CD14-positive monocyte (primary cell): ENCODE data around the gene PARVB. TPM values are rescaled to one million over a fixed set of nuclear protein-coding genes. Genes with fewer than 3 reads are reported as not detected.
A peak's percentile ranks its signal among the peaks of the same experiment; 100 is the strongest.

ENCODE experiments used
- DNase-seq, 3 donors: peaks; one replicate each; pipeline ENCODE4 v3.0.0-alpha.2; 2011 to 2022
- H2AFZ ChIP-seq: 2 replicates; pipeline ENCODE4 v1.6.0; 2012; ENCODE audit warnings: mild to moderate bottlenecking, low read depth, low read length, inconsistent platforms; ENCODE audit not compliant: insufficient read depth, poor library complexity, severe bottlenecking
- H3K27ac ChIP-seq, 2 donors: 1 replicate in 1 of 2; 2 replicates in 1 of 2; pipeline ENCODE4 v1.5.1; 2012 to 2013; ENCODE audit warnings: low read length in 2 of 2, control low read depth in 1 of 2, inconsistent platforms in 1 of 2, low read depth in 1 of 2, mild to moderate bottlenecking in 1 of 2
- H3K27me3 ChIP-seq, 2 donors: one replicate each; pipeline versions ENCODE4 v1.6.0 to v1.6.1; 2011 to 2013; ENCODE audit warnings: low read length in 2 of 2; ENCODE audit not compliant: control insufficient read depth in 2 of 2, insufficient read depth in 2 of 2
- H3K36me3 ChIP-seq, 2 donors: replicated peaks in 1 of 2; 1 replicate in 1 of 2; 2 replicates in 1 of 2; pipeline versions ENCODE4 v1.5.1 to v1.6.1; 2012 to 2013; ENCODE audit warnings: low read length in 2 of 2, control low read depth in 1 of 2, inconsistent platforms in 1 of 2, mild to moderate bottlenecking in 1 of 2; ENCODE audit not compliant: insufficient read depth in 2 of 2, control insufficient read depth in 1 of 2
- H3K4me1 ChIP-seq, 2 donors: 1 replicate in 1 of 2; 2 replicates in 1 of 2; pipeline versions ENCODE4 v1.5.1 to v1.6.1; 2012 to 2013; ENCODE audit warnings: low read length in 2 of 2, control low read depth in 1 of 2, inconsistent platforms in 1 of 2, mild to moderate bottlenecking in 1 of 2, moderate library complexity in 1 of 2; ENCODE audit not compliant: insufficient read depth in 2 of 2, control insufficient read depth in 1 of 2
- H3K4me2 ChIP-seq: replicated peaks from 2 replicates; pipeline ENCODE3; 2012; ENCODE audit warnings: low read length, moderate library complexity, mild to moderate bottlenecking; ENCODE audit not compliant: poor library complexity, severe bottlenecking; ENCODE audit errors: extremely low read depth
- H3K4me3 ChIP-seq, 3 experiments: fragments of 200-600 bp in 1 of 3; sonication (generic) in 1 of 3; replicated peaks in 1 of 3; 1 replicate in 2 of 3; 2 replicates in 1 of 3; pipeline ENCODE4 v1.5.1; 2011 to 2013; ENCODE audit warnings: low read length in 3 of 3, mild to moderate bottlenecking in 3 of 3, control low read depth in 2 of 3, low read depth in 2 of 3, inconsistent platforms in 1 of 3, moderate library complexity in 1 of 3
- H3K79me2 ChIP-seq: 2 replicates; pipeline ENCODE4 v1.6.0; 2012; ENCODE audit warnings: mild to moderate bottlenecking, control low read depth, inconsistent platforms, low read length, moderate library complexity; ENCODE audit not compliant: insufficient read depth
- H3K9ac ChIP-seq: 2 replicates; pipeline ENCODE4 v1.6.0; 2017; ENCODE audit warnings: low read length, mild to moderate bottlenecking; ENCODE audit not compliant: insufficient read depth, poor library complexity, severe bottlenecking
- H3K9me3 ChIP-seq, 2 donors: replicated peaks in 1 of 2; 1 replicate in 1 of 2; 2 replicates in 1 of 2; pipeline versions ENCODE4 v1.5.1 to v1.6.1; 2012 to 2013; ENCODE audit warnings: low read length in 2 of 2, control low read depth in 1 of 2; ENCODE audit not compliant: control insufficient read depth in 1 of 2, insufficient read depth in 1 of 2
- H4K20me1 ChIP-seq: 2 replicates; pipeline ENCODE4 v1.6.0; 2012; ENCODE audit warnings: mild to moderate bottlenecking, low read length, control low read depth, moderate library complexity; ENCODE audit not compliant: insufficient read depth
- H3K27ac Mint-ChIP-seq, 7 donors: one replicate each; pipeline ENCODE4 v1.8.0; 2020; ENCODE audit warnings: mild to moderate bottlenecking in 7 of 7, mixed read lengths in 7 of 7, moderate library complexity in 6 of 7, inconsistent platforms in 2 of 7
- H3K27me3 Mint-ChIP-seq, 3 donors: one replicate each; pipeline ENCODE4 v1.8.0; 2021 to 2022; ENCODE audit warnings: low read depth in 3 of 3, mild to moderate bottlenecking in 3 of 3, mixed read lengths in 3 of 3, moderate library complexity in 3 of 3, inconsistent platforms in 1 of 3
- H3K36me3 Mint-ChIP-seq, 2 donors: one replicate each; pipeline ENCODE4 v1.8.0; 2020; ENCODE audit warnings: mixed read lengths in 2 of 2, inconsistent platforms in 1 of 2, mild to moderate bottlenecking in 1 of 2
- H3K4me1 Mint-ChIP-seq: one replicate; pipeline ENCODE4 v1.8.0; 2020; ENCODE audit warnings: mild to moderate bottlenecking, mixed read lengths
- H3K4me3 Mint-ChIP-seq, 2 donors: one replicate each; pipeline ENCODE4 v1.8.0; 2020; ENCODE audit warnings: mild to moderate bottlenecking in 2 of 2, mixed read lengths in 2 of 2, moderate library complexity in 1 of 2
- H3K9me3 Mint-ChIP-seq, 7 donors: one replicate each; pipeline ENCODE4 v1.8.0; 2020 to 2022; ENCODE audit warnings: mixed read lengths in 7 of 7, mild to moderate bottlenecking in 6 of 7, moderate library complexity in 6 of 7, inconsistent platforms in 2 of 7
- CTCF ChIP-seq: fragments of 200-600 bp; IDR thresholded peaks from one replicate; pipeline ENCODE4 v1.8.0; 2022; ENCODE audit warnings: antibody characterized with exemption, mild to moderate bottlenecking
- WGBS: methylation state at CpG from one replicate; pipeline ENCODE4 v1.1.5; 2013; ENCODE audit warnings: missing lambda C conversion rate; ENCODE audit not compliant: insufficient coverage; 5-methylcytosine and 5-hydroxymethylcytosine counted together
- intact Hi-C, 2 donors: fragments of 100-400 bp; cut with micrococcal nuclease; formaldehyde crosslinking; loops; one replicate each; pipeline versions ENCODE4 v1.15.0 to v1.15.1; 2023
- polyA plus RNA-seq, 3 donors: library from polyadenylated mRNA; depleted of rRNA in 1 of 3; unstranded in 2 of 3; stranded (reverse) in 1 of 3; fragments of 300-500 nt in 2 of 3; fragments of >200 nt in 1 of 3; fragmentation: Illumina TruSeq in 2 of 3; gene quantifications; 1 replicate in 2 of 3; 2 replicates in 1 of 3; pipeline ENCODE4 v1.2.3, GENCODE V29; 2012 to 2021

The PARVB gene
- polyA plus RNA-seq, 3 donors: 13.4 to 38.5 (median 17.9) TPM

GRCh38 chr22:44003405-44004103 lies 20.5 kb upstream of the PARVB start:
- Histone ChIP-seq H3K9me3 (peaks cover 0 to 9% of the 10 kb centered on the region in 2 donors), H3K27ac (no peak overlapping the region), H3K27me3 (no peaks in the 10 kb centered on the region), H3K36me3 (peaks cover 6% of the 10 kb centered on the region in 2 donors), H4K20me1 (no peaks in the 10 kb centered on the region), H3K4me3 (no peak overlapping the region), H3K9ac (no peak overlapping the region), H3K4me1 (peaks cover 6 to 8% of the 10 kb centered on the region in 2 donors), H3K4me2 (no peak overlapping the region), H2AFZ (no peak overlapping the region), H3K79me2 (no peaks in the 10 kb centered on the region)
- intact Hi-C loops: no loop called here
- peaks cover 12 to 17% of the 10 kb centered on the region in 2 donors for H3K36me3 Mint-ChIP-seq
- peaks cover 3 to 8% (median 5%) of the 10 kb centered on the region in 7 donors for H3K9me3 Mint-ChIP-seq
- DNase-seq: no peak
- peaks cover 5% of the 10 kb centered on the region for H3K4me1 Mint-ChIP-seq
- H3K4me3 Mint-ChIP-seq: no peak overlapping the region
- TF ChIP-seq CTCF: no peak
- no peaks in the 10 kb centered on the region for H3K27me3 Mint-ChIP-seq
- 90% methylated on average over 2 of the region's 7 CpGs for WGBS
- H3K27ac Mint-ChIP-seq: peak overlapping the region in 1 of 7 donors; percentile 64

- Mint-ChIP-seq H3K4me3 (no peak overlapping the region), H3K27me3 (no peaks in the 10 kb centered on the region), H3K36me3 (peaks cover 6 to 12% of the 10 kb centered on the region in 2 donors), H3K27ac (no peak overlapping the region), H3K9me3 (peaks cover 3 to 8% (median 5%) of the 10 kb centered on the region in 7 donors), H3K4me1 (peaks cover 5% of the 10 kb centered on the region)
- WGBS: 86% methylated on average over 1 of the region's 7 CpGs
- H3K27ac ChIP-seq: no peak overlapping the region
- H3K36me3 ChIP-seq: peaks cover 1% of the 10 kb centered on the region in 2 donors
- no peak overlapping the region for H3K4me2 ChIP-seq
- no peak overlapping the region for H3K9ac ChIP-seq
- peaks cover 6 to 8% of the 10 kb centered on the region in 2 donors for H3K4me1 ChIP-seq
- H3K9me3 ChIP-seq: peaks cover 0 to 9% of the 10 kb centered on the region in 2 donors
- no peak overlapping the region for H3K4me3 ChIP-seq
- H3K27me3 ChIP-seq: no peaks in the 10 kb centered on the region
- H4K20me1 ChIP-seq: no peaks in the 10 kb centered on the region
- no peaks in the 10 kb centered on the region for H3K79me2 ChIP-seq
- TF ChIP-seq CTCF: no peak
- no peak for DNase-seq
- H2AFZ ChIP-seq: no peak overlapping the region
- intact Hi-C loops: no loop called here
Measured at GRCh38 chr22:44004104-44004460, 20.0 kb upstream of the PARVB start.
